Caco-2 (cell line): ENCODE data around the gene TCHP. TPM values are rescaled to one million over a fixed set of nuclear protein-coding genes. Genes with fewer than 3 reads are reported as not detected.

Experiments
- BruUV-seq: library from RNA; stranded (reverse); fragments of 400-500 nt; replicated peaks from 2 replicates; lab custom pipeline; 2021; lab: Mats Ljungman, UMichigan
- CTCF ChIA-PET: fragments of 300-600 bp; sonication (Branson Sonifier 250); formaldehyde crosslinking; loops from one replicate; lab custom pipeline; 2022; ENCODE audit warnings: antibody characterized with exemption; lab: Charles Lee
- POLR2A ChIA-PET: fragments of 300-600 bp; sonication (Branson Sonifier 250); formaldehyde crosslinking; loops from one replicate; lab custom pipeline; 2022; ENCODE audit warnings: antibody characterized with exemption; lab: Charles Lee
- DNase-seq, 2 experiments: peaks; one replicate each; pipeline versions ENCODE4 v3.0.0 to v3.0.0-alpha.2; 2020 to 2022
- H3K27me3 ChIP-seq: replicated peaks from 2 replicates; pipeline ENCODE4 v1.6.0; 2011; ENCODE audit warnings: low read length; ENCODE audit not compliant: control insufficient read depth, insufficient read depth
- H3K36me3 ChIP-seq: 2 replicates; pipeline ENCODE4 v1.5.1; 2011; ENCODE audit warnings: low read length; ENCODE audit not compliant: control insufficient read depth, insufficient read depth
- H3K4me1 ChIP-seq: fragments of 250-450 bp; sonication (Bioruptor Pico); 2 replicates; pipeline ENCODE4 v1.5.1; 2020; ENCODE audit warnings: mild to moderate bottlenecking
- H3K4me3 ChIP-seq: 2 replicates; pipeline ENCODE4 v1.5.1; 2011; ENCODE audit warnings: low read depth, mild to moderate bottlenecking, control low read depth, low read length
- H3K9me3 ChIP-seq: fragments of 250-450 bp; sonication (Bioruptor Pico); 2 replicates; pipeline ENCODE4 v1.5.1; 2020; ENCODE audit warnings: mild to moderate bottlenecking, moderate library complexity
- H3K27ac Mint-ChIP-seq: one replicate; pipeline ENCODE4 v1.8.0; 2022; ENCODE audit warnings: mixed read lengths; ENCODE audit not compliant: unreplicated experiment
- H3K27me3 Mint-ChIP-seq: one replicate; pipeline ENCODE4 v1.8.0; 2022; ENCODE audit warnings: mixed read lengths; ENCODE audit not compliant: insufficient read depth, unreplicated experiment
- H3K36me3 Mint-ChIP-seq: one replicate; pipeline ENCODE4 v1.8.0; 2022; ENCODE audit warnings: mild to moderate bottlenecking, mixed read lengths; ENCODE audit not compliant: insufficient read depth, unreplicated experiment
- H3K4me1 Mint-ChIP-seq: one replicate; pipeline ENCODE4 v1.8.0; 2022; ENCODE audit warnings: low read depth, mixed read lengths; ENCODE audit not compliant: unreplicated experiment
- H3K4me3 Mint-ChIP-seq: one replicate; pipeline ENCODE4 v1.8.0; 2022; ENCODE audit warnings: mild to moderate bottlenecking, moderate library complexity, mixed read lengths; ENCODE audit not compliant: unreplicated experiment
- H3K9me3 Mint-ChIP-seq: one replicate; pipeline ENCODE4 v1.8.0; 2022; ENCODE audit warnings: mixed read lengths; ENCODE audit not compliant: unreplicated experiment
- intact Hi-C: fragments of 100-400 bp; cut with micrococcal nuclease; formaldehyde crosslinking; loops from one replicate; pipeline ENCODE4 v1.10.0; 2022; ENCODE audit not compliant: unreplicated experiment
- total RNA-seq: library from RNA; stranded (reverse); gene quantifications from 2 replicates; pipeline ENCODE4 v1.2.3, GENCODE V29; 2022
- TF ChIP-seq, protein P1 (sequence below), 2 experiments: fragments of 200-600 bp in 1 of 2; IDR thresholded peaks; 1 replicate in 1 of 2; 2 replicates in 1 of 2; pipeline versions ENCODE4 v1.5.1 to v1.8.0; 2011 to 2022; ENCODE audit warnings: antibody characterized with exemption in 1 of 2, control low read depth in 1 of 2, inconsistent platforms in 1 of 2, low read depth in 1 of 2, low read length in 1 of 2, mild to moderate bottlenecking in 1 of 2, moderate library complexity in 1 of 2; ENCODE audit not compliant: insufficient read depth in 1 of 2, severe bottlenecking in 1 of 2, unreplicated experiment in 1 of 2

Gene TCHP
- total RNA-seq, 1 experiment from 2014 or later: 17.7 TPM

DNA sequence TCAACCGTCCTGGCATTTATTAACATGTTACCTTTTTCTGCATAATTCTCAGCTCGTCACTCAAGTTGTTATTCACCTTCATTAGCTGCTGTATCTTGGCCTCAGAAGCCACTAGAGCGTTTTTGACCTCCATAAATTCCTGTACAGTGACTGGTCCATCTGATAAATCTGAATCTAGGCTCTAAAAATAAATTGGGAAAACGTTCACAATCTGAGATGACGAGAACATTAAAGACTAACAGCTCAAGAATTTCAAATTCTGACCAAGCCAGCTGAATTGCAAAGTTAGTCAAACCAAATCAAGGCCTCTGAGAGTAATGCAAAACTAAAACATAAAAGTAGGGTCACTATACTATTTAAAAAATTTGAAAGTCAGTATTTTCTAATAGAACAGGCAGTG is 51.1 kb downstream of the TCHP start:
- intact Hi-C loops: no loop called here
- CTCF ChIA-PET: interaction anchor here (0.6 kb wide), 1 partner anchor 290 kb away, joined by 3 read pairs; no protein-coding TSS in a partner anchor
- no peaks in the 10 kb centered on the region for H3K9me3 ChIP-seq
- H3K27ac Mint-ChIP-seq: no peak overlapping the region
- TF ChIP-seq, protein P1, sequence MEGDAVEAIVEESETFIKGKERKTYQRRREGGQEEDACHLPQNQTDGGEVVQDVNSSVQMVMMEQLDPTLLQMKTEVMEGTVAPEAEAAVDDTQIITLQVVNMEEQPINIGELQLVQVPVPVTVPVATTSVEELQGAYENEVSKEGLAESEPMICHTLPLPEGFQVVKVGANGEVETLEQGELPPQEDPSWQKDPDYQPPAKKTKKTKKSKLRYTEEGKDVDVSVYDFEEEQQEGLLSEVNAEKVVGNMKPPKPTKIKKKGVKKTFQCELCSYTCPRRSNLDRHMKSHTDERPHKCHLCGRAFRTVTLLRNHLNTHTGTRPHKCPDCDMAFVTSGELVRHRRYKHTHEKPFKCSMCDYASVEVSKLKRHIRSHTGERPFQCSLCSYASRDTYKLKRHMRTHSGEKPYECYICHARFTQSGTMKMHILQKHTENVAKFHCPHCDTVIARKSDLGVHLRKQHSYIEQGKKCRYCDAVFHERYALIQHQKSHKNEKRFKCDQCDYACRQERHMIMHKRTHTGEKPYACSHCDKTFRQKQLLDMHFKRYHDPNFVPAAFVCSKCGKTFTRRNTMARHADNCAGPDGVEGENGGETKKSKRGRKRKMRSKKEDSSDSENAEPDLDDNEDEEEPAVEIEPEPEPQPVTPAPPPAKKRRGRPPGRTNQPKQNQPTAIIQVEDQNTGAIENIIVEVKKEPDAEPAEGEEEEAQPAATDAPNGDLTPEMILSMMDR (IDR thresholded peaks at IDR 0.05; ENCODE audit: insufficient read depth in 1 of 2, low read depth in 1 of 2, low read length in 1 of 2, severe bottlenecking in 1 of 2, unreplicated experiment in 1 of 2): no peak
- peaks cover 1% of the 10 kb centered on the region; the same call in 1 of the 2 replicates for H3K36me3 ChIP-seq
- no peaks in the 10 kb centered on the region for H3K4me1 Mint-ChIP-seq
- H3K4me1 ChIP-seq: no peaks in the 10 kb centered on the region
- no peaks in the 10 kb centered on the region for H3K9me3 Mint-ChIP-seq
- POLR2A ChIA-PET: no interaction called here
- H3K4me3 ChIP-seq: no peak overlapping the region
- no peaks in the 10 kb centered on the region for H3K27me3 ChIP-seq
- peaks cover 43% of the 10 kb centered on the region for H3K36me3 Mint-ChIP-seq
- BruUV-seq: no TSS peak
- H3K27me3 Mint-ChIP-seq: no peaks in the 10 kb centered on the region
- no peak for DNase-seq
- no peak overlapping the region for H3K4me3 Mint-ChIP-seq

DNA sequence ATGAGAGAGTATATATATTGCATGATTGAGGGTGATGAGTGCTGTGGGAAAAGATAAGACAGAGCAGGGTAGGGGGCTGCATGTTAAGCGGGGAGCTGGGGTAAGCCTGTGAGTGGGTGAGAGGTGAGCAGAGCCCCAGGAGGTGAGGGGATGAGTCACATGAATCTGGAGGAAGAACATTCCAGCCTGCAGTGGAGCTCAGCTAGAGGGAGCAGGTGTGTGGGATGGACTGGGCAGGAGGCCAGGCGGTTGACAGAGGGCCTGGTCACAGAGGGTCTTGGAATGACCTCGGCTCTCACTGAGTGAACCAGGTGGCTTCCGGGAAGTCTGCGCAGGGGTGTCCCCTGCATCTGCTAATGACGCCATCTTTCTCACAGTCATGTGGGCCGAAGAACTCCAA is 51.7 kb downstream of the TCHP start:
- no peak overlapping the region for H3K4me3 Mint-ChIP-seq

DNA sequence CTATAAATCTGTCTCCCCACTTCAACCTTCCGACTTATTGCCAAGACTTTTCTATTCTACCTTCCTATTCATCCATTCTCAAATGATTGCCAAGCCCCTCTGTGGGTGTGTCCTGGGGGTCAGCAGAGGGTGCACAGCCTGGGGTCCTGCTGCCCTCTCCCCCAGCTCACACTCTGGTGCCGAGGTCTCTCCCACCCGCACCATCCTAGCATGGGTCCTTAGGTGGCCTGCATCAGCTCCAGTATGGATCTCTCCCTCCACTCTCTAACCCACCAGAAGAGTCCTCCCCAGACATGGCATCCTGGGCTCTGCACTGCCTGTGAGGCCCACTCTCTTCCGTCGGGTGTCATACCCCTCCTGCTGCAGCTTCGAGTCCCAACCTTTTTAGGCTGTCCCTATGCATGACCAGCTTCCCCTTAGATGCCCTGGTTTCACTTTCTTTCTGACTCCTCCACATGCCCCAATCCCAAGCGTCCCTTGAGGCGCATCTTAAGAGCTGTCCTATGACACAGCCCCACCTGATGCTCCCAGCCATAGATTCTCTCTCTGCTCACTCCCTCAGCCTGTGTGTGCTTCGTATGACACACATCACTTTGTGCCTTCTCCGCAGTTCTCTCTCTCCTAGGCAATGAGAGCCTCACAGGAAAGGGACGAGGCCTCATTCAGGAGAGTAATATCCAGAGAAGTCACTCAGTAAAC is 52.2 kb downstream of the TCHP start:
- Mint-ChIP-seq H3K4me1 (no peaks in the 10 kb centered on the region), H3K4me3 (no peak overlapping the region), H3K36me3 (peaks cover 43% of the 10 kb centered on the region), H3K9me3 (no peaks in the 10 kb centered on the region), H3K27me3 (no peaks in the 10 kb centered on the region), H3K27ac (no peak overlapping the region)
- ChIA-PET POLR2A (no interaction called here), CTCF (no interaction called here)
- intact Hi-C loops: no loop called here
- Histone ChIP-seq H3K4me1 (no peaks in the 10 kb centered on the region), H3K9me3 (no peaks in the 10 kb centered on the region), H3K27me3 (no peaks in the 10 kb centered on the region), H3K4me3 (no peak overlapping the region), H3K36me3 (peaks cover 1% of the 10 kb centered on the region; the same call in 1 of the 2 replicates)
- BruUV-seq: no TSS peak
- TF ChIP-seq, protein P1 (IDR thresholded peaks at IDR 0.05; ENCODE audit: insufficient read depth in 1 of 2, low read depth in 1 of 2, low read length in 1 of 2, severe bottlenecking in 1 of 2, unreplicated experiment in 1 of 2): no peak
- no peak for DNase-seq

More for the DNA sequence above, 51.7 kb downstream of the TCHP start:
- Mint-ChIP-seq H3K4me1 (no peaks in the 10 kb centered on the region), H3K36me3 (peaks cover 43% of the 10 kb centered on the region), H3K27me3 (no peaks in the 10 kb centered on the region), H3K27ac (no peak overlapping the region), H3K9me3 (no peaks in the 10 kb centered on the region)
- TF ChIP-seq, protein P1 (IDR thresholded peaks at IDR 0.05; ENCODE audit: insufficient read depth in 1 of 2, low read depth in 1 of 2, low read length in 1 of 2, severe bottlenecking in 1 of 2, unreplicated experiment in 1 of 2): no peak
- H3K36me3 ChIP-seq: peaks cover 1% of the 10 kb centered on the region; the same call in 1 of the 2 replicates
- H3K27me3 ChIP-seq: no peaks in the 10 kb centered on the region
- no peak for DNase-seq
- BruUV-seq: no TSS peak
- intact Hi-C loops: no loop called here
- POLR2A ChIA-PET: no interaction called here
- no peaks in the 10 kb centered on the region for H3K9me3 ChIP-seq
- no peaks in the 10 kb centered on the region for H3K4me1 ChIP-seq
- no peak overlapping the region for H3K4me3 ChIP-seq
- CTCF ChIA-PET: no interaction called here
